Mesenchymal stem cell (in vitro differentiated cells and primary cell): Measurements from ENCODE around the gene TREML4.
A peak's percentile ranks its signal among the peaks of the same experiment; 100 is the strongest.

ENCODE experiments used
- DNase-seq: peaks from one replicate; pipeline ENCODE4 v3.0.0-alpha.2; 2013
- H2AFZ ChIP-seq: one replicate; pipeline ENCODE4 v1.6.1; 2013; ENCODE audit warnings: low read depth, mild to moderate bottlenecking, control low read depth, inconsistent platforms, low read length, moderate library complexity
- H2AK5ac ChIP-seq: 2 replicates; pipeline ENCODE4 v1.6.1; 2013; ENCODE audit warnings: low read length, moderate library complexity, mild to moderate bottlenecking, inconsistent platforms; ENCODE audit not compliant: severe bottlenecking
- H2BK120ac ChIP-seq: one replicate; pipeline ENCODE4 v1.6.1; 2013; ENCODE audit warnings: low read depth, mild to moderate bottlenecking, inconsistent platforms, low read length, moderate library complexity
- H2BK12ac ChIP-seq, 2 experiments: one replicate each; pipeline ENCODE4 v1.6.1; 2013; ENCODE audit warnings: inconsistent platforms in 2 of 2, low read length in 2 of 2, mild to moderate bottlenecking in 2 of 2, moderate library complexity in 2 of 2, control low read depth in 1 of 2
- H2BK15ac ChIP-seq: one replicate; pipeline ENCODE4 v1.6.1; 2013; ENCODE audit warnings: mild to moderate bottlenecking, low read depth, inconsistent platforms; ENCODE audit not compliant: poor library complexity, severe bottlenecking
- H2BK5ac ChIP-seq: 2 replicates; pipeline ENCODE4 v1.6.1; 2013; ENCODE audit warnings: low read depth, mild to moderate bottlenecking, low read length, control low read depth, inconsistent platforms; ENCODE audit not compliant: poor library complexity, severe bottlenecking
- H3K14ac ChIP-seq, 2 experiments: one replicate each; pipeline ENCODE4 v1.6.1; 2013; ENCODE audit warnings: inconsistent platforms in 2 of 2, low read length in 2 of 2, control low read depth in 1 of 2, mild to moderate bottlenecking in 1 of 2, moderate library complexity in 1 of 2
- H3K18ac ChIP-seq, 2 experiments: one replicate each; pipeline ENCODE4 v1.6.1; 2013; ENCODE audit warnings: inconsistent platforms in 2 of 2, low read length in 2 of 2, control low read depth in 1 of 2, low read depth in 1 of 2, mild to moderate bottlenecking in 1 of 2
- H3K23ac ChIP-seq, 2 experiments: one replicate each; pipeline ENCODE4 v1.6.1; 2013; ENCODE audit warnings: inconsistent platforms in 2 of 2, low read length in 2 of 2, mild to moderate bottlenecking in 2 of 2, moderate library complexity in 2 of 2, control low read depth in 1 of 2
- H3K27ac ChIP-seq: 2 replicates; pipeline ENCODE4 v1.5.1; 2013; ENCODE audit warnings: mild to moderate bottlenecking, moderate library complexity, low read length, control low read depth, inconsistent platforms; ENCODE audit not compliant: poor library complexity, severe bottlenecking
- H3K27me3 ChIP-seq, 2 experiments: 2 replicates each; pipeline versions ENCODE4 v1.6.1 to v1.7.0; 2013; ENCODE audit warnings: low read length in 2 of 2, mild to moderate bottlenecking in 2 of 2, moderate library complexity in 2 of 2, control low read depth in 1 of 2, inconsistent platforms in 1 of 2; ENCODE audit not compliant: control insufficient read depth in 1 of 2, insufficient read depth in 1 of 2
- H3K36me3 ChIP-seq, 2 experiments: 2 replicates each; pipeline versions ENCODE4 v1.6.1 to v1.7.0; 2013; ENCODE audit warnings: low read length in 2 of 2, control low read depth in 1 of 2, inconsistent platforms in 1 of 2, low read depth in 1 of 2, mild to moderate bottlenecking in 1 of 2; ENCODE audit not compliant: insufficient read depth in 2 of 2, control insufficient read depth in 1 of 2
- H3K4ac ChIP-seq, 2 experiments: one replicate each; pipeline ENCODE4 v1.6.1; 2013; ENCODE audit warnings: inconsistent platforms in 2 of 2, low read length in 2 of 2, mild to moderate bottlenecking in 2 of 2, moderate library complexity in 2 of 2, control low read depth in 1 of 2, low read depth in 1 of 2
- H3K4me1 ChIP-seq: 2 replicates; pipeline ENCODE4 v1.6.1; 2013; ENCODE audit warnings: low read depth, low read length, control low read depth; ENCODE audit not compliant: control insufficient read depth, insufficient read depth
- H3K4me2 ChIP-seq: 2 replicates; pipeline ENCODE4 v1.6.1; 2013; ENCODE audit warnings: low read length, mild to moderate bottlenecking, inconsistent platforms; ENCODE audit not compliant: poor library complexity, severe bottlenecking
- H3K4me3 ChIP-seq, 2 experiments: 2 replicates each; pipeline versions ENCODE4 v1.5.1 to v1.7.0; 2013; ENCODE audit warnings: low read length in 2 of 2, mild to moderate bottlenecking in 2 of 2, control low read depth in 1 of 2, low read depth in 1 of 2; ENCODE audit not compliant: insufficient read depth in 1 of 2
- H3K79me1 ChIP-seq: replicated peaks from 2 replicates; pipeline ENCODE4 v1.6.1; 2013; ENCODE audit warnings: mild to moderate bottlenecking, control low read depth, low read length, inconsistent platforms; ENCODE audit not compliant: poor library complexity, severe bottlenecking
- H3K9ac ChIP-seq: 2 replicates; pipeline ENCODE4 v1.7.0; 2013; ENCODE audit warnings: mild to moderate bottlenecking, low read length, moderate library complexity
- H3K9me3 ChIP-seq: 2 replicates; pipeline ENCODE4 v1.7.0; 2013; ENCODE audit warnings: mild to moderate bottlenecking, low read length; ENCODE audit not compliant: control insufficient read depth
- H4K8ac ChIP-seq: one replicate; pipeline ENCODE4 v1.6.1; 2013; ENCODE audit warnings: inconsistent platforms, mild to moderate bottlenecking, low read length, moderate library complexity
- H4K91ac ChIP-seq: one replicate; pipeline ENCODE4 v1.6.1; 2013; ENCODE audit warnings: mild to moderate bottlenecking, low read length, inconsistent platforms
- WGBS: methylation state at CpG from one replicate; pipeline ENCODE4 v1.1.7; 2013; ENCODE audit warnings: mixed read lengths; 5-methylcytosine and 5-hydroxymethylcytosine counted together

TREML4 gene

GRCh38 chr6:41268478-41268877 lies 40.3 kb downstream of the TREML4 start:
- no peak overlapping the region for H3K18ac ChIP-seq
- H4K8ac ChIP-seq, result no peak overlapping the region
- H2AK5ac ChIP-seq, result no peak overlapping the region
- no peak overlapping the region for H3K23ac ChIP-seq
- no peaks in the 10 kb centered on the region for H3K79me1 ChIP-seq
- no peaks in the 10 kb centered on the region for H3K36me3 ChIP-seq
- H3K9me3 ChIP-seq, result peaks cover 2% of the 10 kb centered on the region
- DNase-seq, result no peak
- no peak overlapping the region for H4K91ac ChIP-seq
- H3K14ac ChIP-seq, result no peak overlapping the region
- H3K4me2 ChIP-seq, result no peak overlapping the region
- H3K4me3 ChIP-seq, result no peak overlapping the region
- no peak overlapping the region for H2BK120ac ChIP-seq
- H3K27ac ChIP-seq, result no peak overlapping the region
- H2BK5ac ChIP-seq, result no peak overlapping the region
- no peak overlapping the region for H2BK15ac ChIP-seq
- H3K4me1 ChIP-seq, result no peaks in the 10 kb centered on the region
- H3K27me3 ChIP-seq, result peaks cover 6 to 15% of the 10 kb centered on the region in 2 experiments
- no peak overlapping the region for H3K9ac ChIP-seq
- H2BK12ac ChIP-seq, result no peak overlapping the region
- H3K4ac ChIP-seq, result no peak overlapping the region
- no peak overlapping the region for H2AFZ ChIP-seq

GRCh38 chr6:41269166-41269565 lies 41.0 kb downstream of the TREML4 start:
- Histone ChIP-seq H3K4me2 (no peak overlapping the region), H3K36me3 (no peaks in the 10 kb centered on the region)

GRCh38 chr6:41269716-41270115 lies 41.6 kb downstream of the TREML4 start:
- H3K79me1 ChIP-seq, result no peaks in the 10 kb centered on the region
- no peak overlapping the region for H3K23ac ChIP-seq
- H3K9ac ChIP-seq, result no peak overlapping the region
- H3K36me3 ChIP-seq, result no peaks in the 10 kb centered on the region
- no peak overlapping the region for H4K91ac ChIP-seq
- no peak for DNase-seq
- H3K4ac ChIP-seq, result no peak overlapping the region
- H3K18ac ChIP-seq, result no peak overlapping the region
- H2BK5ac ChIP-seq, result no peak overlapping the region
- H2AK5ac ChIP-seq, result no peak overlapping the region
- no peak overlapping the region for H3K4me3 ChIP-seq
- H3K9me3 ChIP-seq, result no peaks in the 10 kb centered on the region
- 86% methylated on average over 4 of the region's 4 CpGs for WGBS
- H2AFZ ChIP-seq, result no peak overlapping the region
- no peaks in the 10 kb centered on the region for H3K4me1 ChIP-seq
- no peak overlapping the region for H2BK120ac ChIP-seq
- H2BK12ac ChIP-seq, result no peak overlapping the region
- H3K14ac ChIP-seq, result no peak overlapping the region
- no peak overlapping the region for H4K8ac ChIP-seq
- H3K4me2 ChIP-seq, result no peak overlapping the region
- H3K27ac ChIP-seq, result no peak overlapping the region
- no peak overlapping the region for H2BK15ac ChIP-seq
- peaks cover 7 to 23% of the 10 kb centered on the region in 2 experiments for H3K27me3 ChIP-seq

More at GRCh38 chr6:41269166-41269565, 41.0 kb downstream of the TREML4 start:
- Histone ChIP-seq H3K4ac (no peak overlapping the region), H2AFZ (no peak overlapping the region), H3K4me3 (no peak overlapping the region), H3K18ac (no peak overlapping the region), H3K14ac (no peak overlapping the region), H2BK120ac (no peak overlapping the region), H3K9me3 (no peaks in the 10 kb centered on the region), H3K27ac (no peak overlapping the region), H4K8ac (no peak overlapping the region), H3K79me1 (no peaks in the 10 kb centered on the region), H2BK12ac (no peak overlapping the region), H4K91ac (no peak overlapping the region), H3K23ac (no peak overlapping the region), H2AK5ac (no peak overlapping the region), H3K9ac (no peak overlapping the region), H2BK15ac (no peak overlapping the region), H3K4me1 (no peaks in the 10 kb centered on the region), H3K27me3 (peaks cover 6 to 18% of the 10 kb centered on the region in 2 experiments), H2BK5ac (no peak overlapping the region)
- 69% methylated on average over 2 of the region's 2 CpGs for WGBS
- DNase-seq, result no peak

- H2BK5ac ChIP-seq, result no peak overlapping the region
- H3K4me1 ChIP-seq, result no peaks in the 10 kb centered on the region
- no peak overlapping the region for H3K4me2 ChIP-seq
- H3K4ac ChIP-seq, result no peak overlapping the region
- no peak overlapping the region for H2BK120ac ChIP-seq
- no peak overlapping the region for H3K27ac ChIP-seq
- H3K79me1 ChIP-seq, result no peaks in the 10 kb centered on the region
- peak overlapping the region in 1 of 2 experiments; percentile 63 for H3K23ac ChIP-seq
- DNase-seq, result no peak
- no peak overlapping the region for H4K8ac ChIP-seq
- 89% methylated on average over 7 of the region's 7 CpGs for WGBS
- no peak overlapping the region for H2BK12ac ChIP-seq
- no peak overlapping the region for H2BK15ac ChIP-seq
- no peak overlapping the region for H2AFZ ChIP-seq
- no peak overlapping the region for H3K14ac ChIP-seq
- peaks cover 24 to 42% of the 10 kb centered on the region in 2 experiments for H3K27me3 ChIP-seq
- H3K36me3 ChIP-seq, result no peaks in the 10 kb centered on the region
- no peak overlapping the region for H3K18ac ChIP-seq
- no peak overlapping the region for H3K9ac ChIP-seq
- no peak overlapping the region for H4K91ac ChIP-seq
- no peak overlapping the region for H2AK5ac ChIP-seq
- no peaks in the 10 kb centered on the region for H3K9me3 ChIP-seq
- no peak overlapping the region for H3K4me3 ChIP-seq
Observed at GRCh38 chr6:41271901-41272395, 43.8 kb downstream of the TREML4 start.
